Lower lobe of right lung (tissue), 2 donors: Measurements from ENCODE around the gene VWA7. TPM values are rescaled to one million over a fixed set of nuclear protein-coding genes. Genes with fewer than 3 reads are reported as not detected.

Experiments used
- ATAC-seq, 2 donors: fragments of 200-7000 bp; cut with Tn5 transposase; one replicate each; pipeline ENCODE4 v1.9.1; 2020 to 2022; ENCODE audit warnings: mild to moderate bottlenecking in 2 of 2, moderate library complexity in 2 of 2
- DNase-seq: peaks from one replicate; pipeline ENCODE4 v3.0.0-alpha.2; 2020
- H3K27ac ChIP-seq: fragments of 200-600 bp; one replicate; pipeline ENCODE4 v1.8.0; 2022
- H3K27me3 ChIP-seq: fragments of 200-600 bp; one replicate; pipeline ENCODE4 v1.8.0; 2022; ENCODE audit warnings: low read depth
- H3K36me3 ChIP-seq: fragments of 200-600 bp; one replicate; pipeline ENCODE4 v1.8.0; 2022; ENCODE audit warnings: mild to moderate bottlenecking
- H3K4me1 ChIP-seq: fragments of 200-600 bp; one replicate; pipeline ENCODE4 v1.8.0; 2022
- H3K4me3 ChIP-seq: fragments of 200-600 bp; one replicate; pipeline ENCODE4 v1.8.0; 2022; ENCODE audit warnings: mild to moderate bottlenecking
- H3K9me3 ChIP-seq: fragments of 200-600 bp; one replicate; pipeline ENCODE4 v1.8.0; 2022
- CTCF ChIP-seq: fragments of 200-600 bp; IDR thresholded peaks from one replicate; pipeline ENCODE4 v1.8.0; 2022; ENCODE audit warnings: antibody characterized with exemption, mild to moderate bottlenecking
- intact Hi-C: fragments of 100-400 bp; cut with DNase I; formaldehyde crosslinking; loops from one replicate; pipeline ENCODE4 v1.11.0; 2022
- total RNA-seq: library from RNA; stranded (reverse); fragmentation: NEBNext Ultra II Directional; extraction: Animal tissue kit (Norgen Biotek cat#: 25700); gene quantifications from one replicate; pipeline ENCODE4 v1.2.1, GENCODE V29; 2021
- donor health status: DM: no; HTN: yes; CAD: no; lungs with severe emphysema.

Gene VWA7
- total RNA-seq, 1 donor from 2014 or later = 4.2 TPM

GRCh38 chr6:31737315-31737990 is 39.7 kb downstream of the VWA7 start:
- DNase-seq (no peak), ATAC-seq (no peak)
- Histone ChIP-seq H3K9me3 (no peaks in the 10 kb centered on the region), H3K4me3 (peak overlapping the region; percentile 86), H3K27ac (peak overlapping the region; percentile 93), H3K27me3 (no peaks in the 10 kb centered on the region), H3K4me1 (peaks cover 63% of the 10 kb centered on the region), H3K36me3 (peaks cover 23% of the 10 kb centered on the region)
- intact Hi-C loops = loop anchor here (10.0 kb wide), 1 partner anchor 97 kb away; no protein-coding TSS in a partner anchor
- no peak for TF ChIP-seq CTCF

DNA sequence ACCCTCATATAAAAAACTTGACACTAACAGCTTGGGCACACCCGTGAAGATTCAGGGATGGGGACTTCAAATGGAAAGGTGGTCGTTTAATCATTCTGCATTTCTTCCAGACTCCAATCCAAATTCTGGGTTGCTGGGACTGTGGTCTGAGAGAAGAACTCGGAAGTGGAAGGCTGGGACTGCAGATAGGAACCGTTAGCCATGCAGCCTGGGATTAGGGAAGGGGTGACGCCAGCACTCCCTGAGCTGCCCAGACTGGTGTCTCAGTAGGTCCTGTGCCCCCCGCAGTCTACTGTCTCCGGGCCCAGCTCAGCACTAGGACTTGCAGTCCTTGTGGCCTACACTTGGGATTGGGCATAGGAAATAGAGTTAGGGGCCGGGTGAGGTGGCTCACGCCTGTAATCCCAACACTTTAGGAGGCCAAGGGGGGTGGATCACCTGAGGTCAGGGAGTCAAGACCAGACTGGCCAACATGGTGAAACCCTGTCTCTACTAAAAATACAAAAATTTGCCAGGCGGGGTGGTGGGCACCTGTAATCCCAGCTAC is 40.3 kb downstream of the VWA7 start:
- Histone ChIP-seq H3K36me3 (peaks cover 30% of the 10 kb centered on the region), H3K4me3 (peak overlapping the region; percentile 86), H3K27ac (peak overlapping the region; percentile 93), H3K27me3 (no peaks in the 10 kb centered on the region), H3K9me3 (no peaks in the 10 kb centered on the region), H3K4me1 (peaks cover 69% of the 10 kb centered on the region)
- TF ChIP-seq CTCF = no peak
- no peak for DNase-seq
- intact Hi-C loops = loop anchor here (10.0 kb wide), 1 partner anchor 98 kb away; no protein-coding TSS in a partner anchor
- ATAC-seq = no peak

DNA sequence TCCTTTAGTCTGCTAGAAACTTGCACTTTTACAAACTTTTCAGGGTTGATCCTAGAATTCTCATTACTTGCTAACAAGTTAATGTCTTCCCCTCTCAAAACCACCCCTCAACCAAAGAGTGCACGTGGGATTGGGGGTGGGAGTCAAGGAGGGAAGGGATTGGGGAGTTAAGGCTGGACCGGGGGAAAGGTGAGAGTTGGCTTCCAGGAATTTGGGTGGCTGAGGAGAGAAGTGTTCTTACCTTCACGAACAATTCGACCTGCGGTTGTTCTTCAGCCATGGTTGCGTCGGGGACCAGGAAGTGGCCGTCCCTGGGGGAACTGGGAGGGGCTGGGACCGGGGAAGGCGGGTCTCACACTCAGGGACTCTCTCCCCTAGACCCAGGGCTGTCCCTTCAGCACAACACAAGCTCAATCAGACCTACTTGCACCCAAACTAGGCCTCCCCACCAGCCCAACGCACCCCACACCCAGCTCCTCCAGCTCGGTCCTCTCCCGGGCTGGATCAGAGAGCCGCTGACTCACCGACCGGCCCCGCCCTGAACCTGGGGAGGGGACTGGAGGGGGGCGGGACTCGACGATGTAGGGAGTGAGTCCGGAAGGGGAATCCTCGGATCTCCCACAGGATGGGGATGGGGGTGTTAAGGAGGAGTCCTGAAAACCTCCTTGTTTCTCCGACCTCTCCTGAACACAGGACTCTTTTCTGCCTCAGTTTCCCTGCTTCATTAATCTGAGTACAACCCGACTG is 40.9 kb downstream of the VWA7 start, which contains the start of gene CLIC1:
TSS of gene CLIC1 (minus strand) at position 510 of the 747 bp plus-strand sequence. CDS start at position 280, 230 bp downstream.
- H3K36me3 ChIP-seq = peaks cover 32% of the 10 kb centered on the region
- no peak for TF ChIP-seq CTCF
- H3K27me3 ChIP-seq = no peaks in the 10 kb centered on the region
- peak; percentile 66 to 77 for ATAC-seq
- intact Hi-C loops = loop anchor here (10.0 kb wide), 1 partner anchor 99 kb away; no protein-coding TSS in a partner anchor
- H3K4me3 ChIP-seq = peak within 1 kb of the TSS; percentile 86
- H3K9me3 ChIP-seq = no peaks in the 10 kb centered on the region
- peak within 1 kb of the TSS; percentile 93 for H3K27ac ChIP-seq
- peaks cover 74% of the 10 kb centered on the region for H3K4me1 ChIP-seq
- peak; percentile 89 for DNase-seq

DNA sequence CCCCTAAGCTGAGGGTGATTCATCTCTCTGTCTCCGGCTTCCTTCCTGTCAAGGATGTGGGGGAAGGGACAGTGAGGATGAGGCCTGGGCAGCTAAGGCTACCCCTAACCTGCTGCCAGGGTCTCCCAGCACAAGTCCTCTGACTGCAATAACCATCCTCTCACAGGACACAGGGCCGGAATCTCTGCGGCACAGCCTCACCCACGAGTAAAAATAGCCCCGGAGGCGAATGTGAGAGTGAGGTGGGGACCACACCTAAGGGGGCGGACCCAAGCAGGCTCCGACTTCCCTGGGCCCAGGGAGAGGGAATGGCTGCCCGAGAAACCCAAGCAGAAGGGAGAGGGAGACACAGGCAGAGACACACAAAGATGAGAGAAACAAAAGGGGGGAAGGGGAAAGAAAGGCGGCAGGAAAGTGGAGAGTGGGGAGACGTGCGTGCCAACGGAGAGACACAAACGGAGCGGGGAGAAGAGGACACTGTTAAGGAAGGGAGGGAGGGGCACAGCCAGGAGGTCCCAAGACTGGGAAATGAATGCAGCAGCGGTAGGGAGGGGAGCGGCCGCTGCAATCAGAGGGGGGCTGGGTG is 42.2 kb downstream of the VWA7 start:
- peak; percentile 5 to 35 for ATAC-seq
- H3K4me3 ChIP-seq = peak overlapping the region; percentile 86
- H3K9me3 ChIP-seq = no peaks in the 10 kb centered on the region
- DNase-seq = peak; percentile 58
- intact Hi-C loops = loop anchor here (10.0 kb wide), 1 partner anchor 100 kb away; no protein-coding TSS in a partner anchor
- no peak for TF ChIP-seq CTCF
- peak overlapping the region; percentile 93 for H3K27ac ChIP-seq
- H3K27me3 ChIP-seq = no peaks in the 10 kb centered on the region
- peaks cover 75% of the 10 kb centered on the region for H3K4me1 ChIP-seq
- peaks cover 42% of the 10 kb centered on the region for H3K36me3 ChIP-seq

DNA sequence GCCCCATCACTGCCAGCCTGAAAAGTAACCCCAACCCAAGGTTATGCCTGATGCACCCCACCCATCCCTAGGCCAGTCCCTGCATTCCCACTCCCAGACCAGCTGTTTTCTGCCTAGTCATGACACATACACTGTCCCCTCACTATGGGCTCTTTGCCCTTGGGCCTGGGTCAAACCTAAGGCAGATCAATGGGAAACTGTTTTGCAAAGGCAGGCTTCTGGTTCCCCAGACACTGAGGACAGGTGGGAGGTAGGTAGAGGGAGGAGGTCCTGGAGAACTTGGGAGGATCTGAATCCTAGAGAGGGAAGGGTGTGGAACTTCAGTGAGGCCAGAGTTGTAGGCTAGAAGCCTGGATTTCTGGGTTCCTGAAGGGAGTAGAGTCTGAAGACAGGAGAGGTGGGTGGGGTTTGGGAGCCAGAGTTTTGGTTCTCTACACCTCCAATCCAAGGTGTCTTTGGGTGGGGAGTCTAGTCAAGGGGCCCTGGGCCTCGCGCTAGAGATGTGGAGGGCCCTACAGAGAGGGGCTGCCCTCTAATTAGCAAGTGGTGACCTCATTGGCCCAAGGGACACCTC is 42.8 kb downstream of the VWA7 start:
- H3K4me1 ChIP-seq = peaks cover 73% of the 10 kb centered on the region
- no peak for TF ChIP-seq CTCF
- H3K27ac ChIP-seq = peak overlapping the region; percentile 93
- H3K27me3 ChIP-seq = no peaks in the 10 kb centered on the region
- intact Hi-C loops = loop anchor here (10.0 kb wide), 1 partner anchor 100 kb away; no protein-coding TSS in a partner anchor
- H3K36me3 ChIP-seq = peaks cover 42% of the 10 kb centered on the region
- H3K4me3 ChIP-seq = peak overlapping the region; percentile 86
- no peaks in the 10 kb centered on the region for H3K9me3 ChIP-seq
- no peak for ATAC-seq
- peak; percentile 60 for DNase-seq
